Stimulated activated CD8-positive, alpha-beta memory T cell treated with anti-CD3 and anti-CD28 coated beads, Interleukin-12 subunit alpha, Interleukin-12 subunit beta, amount 100 ng/mL, for 24 hours (primary cell): ENCODE measurements around the gene SLC29A4.
"Not testable (repeated sequence)": the region's sequence is repeated elsewhere in the genome, so short reads cannot be mapped to it uniquely, and the experiment has no call there.

Source experiments
- DNase-seq: peaks from one replicate; pipeline ENCODE4 v3.0.0-alpha.2; 2020; ENCODE audit errors: extremely low read depth

Gene SLC29A4

GRCh38 chr7:5274441-5274840, 8.3 kb upstream of the SLC29A4 start:
- DNase-seq: no peak

DNA sequence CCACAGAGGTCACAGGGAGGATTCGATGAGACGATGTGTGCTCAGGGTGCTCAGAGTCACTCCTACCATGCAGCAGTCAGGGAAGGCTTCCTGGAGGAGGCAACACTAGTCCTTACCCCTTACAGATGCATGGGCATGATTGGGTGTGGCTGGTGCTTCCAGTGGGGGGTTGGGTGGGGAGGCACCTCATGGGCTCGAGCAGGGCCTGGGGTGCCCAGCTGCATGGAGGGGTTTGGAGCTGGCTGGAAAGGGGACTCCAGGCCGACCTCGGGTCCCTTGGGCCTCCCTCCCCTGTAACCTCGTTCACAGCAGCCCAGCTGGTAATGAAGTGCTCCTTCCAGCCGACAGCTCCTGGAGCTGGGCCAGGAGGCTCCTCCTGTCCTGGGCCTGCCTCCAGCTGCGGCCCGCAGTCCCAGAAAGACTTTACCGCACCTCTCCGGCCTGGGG, 7.7 kb upstream of the SLC29A4 start:
- not testable (repeated sequence) for DNase-seq

- not testable (repeated sequence) for DNase-seq
These were observed 7.2 kb upstream of the SLC29A4 start for GRCh38 chr7:5275510-5275909.

GRCh38 chr7:5276123-5276522, 6.6 kb upstream of the SLC29A4 start:
- not testable (repeated sequence) for DNase-seq

GRCh38 chr7:5276611-5277010, 6.1 kb upstream of the SLC29A4 start:
- no peak for DNase-seq

DNA sequence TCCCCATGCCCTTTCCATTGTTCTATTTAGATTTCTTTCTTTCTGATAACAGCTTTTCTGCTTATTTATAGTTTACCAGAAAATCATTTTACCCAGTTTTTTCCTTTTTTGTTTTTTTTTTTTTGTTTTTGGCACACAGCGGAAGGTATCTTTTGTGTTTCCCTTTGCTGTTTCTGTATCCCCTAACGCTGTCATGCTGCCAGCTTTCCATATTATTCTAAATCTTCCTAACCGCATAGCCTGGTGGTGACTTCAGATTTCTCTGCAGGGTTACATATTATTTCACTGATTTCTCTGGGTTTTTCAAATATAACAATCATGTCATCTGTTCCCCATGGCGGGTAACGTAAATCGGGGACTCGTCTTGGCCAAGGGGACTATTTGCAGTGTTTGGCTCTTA, 4.0 kb upstream of the SLC29A4 start:
- no peak for DNase-seq

DNA sequence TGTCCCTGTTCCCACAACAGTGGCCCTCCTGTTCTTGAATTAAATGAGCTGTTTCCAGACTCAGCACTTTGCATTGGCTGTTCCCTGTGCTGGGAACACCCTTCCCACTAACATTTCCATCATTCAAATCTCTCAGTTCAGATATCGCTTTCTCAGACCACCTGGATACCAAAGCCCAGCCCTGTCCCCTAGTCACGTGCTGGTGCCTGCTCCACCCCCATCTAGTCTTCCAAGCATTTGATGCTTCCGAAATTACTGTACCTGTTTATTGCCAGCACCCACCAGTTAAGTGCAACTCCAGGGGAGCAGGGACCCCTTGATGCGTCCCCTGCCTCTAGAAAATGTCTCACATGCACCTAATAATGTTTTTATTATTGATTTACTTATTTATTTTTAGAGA, 3.0 kb upstream of the SLC29A4 start:
- DNase-seq: no peak

DNA sequence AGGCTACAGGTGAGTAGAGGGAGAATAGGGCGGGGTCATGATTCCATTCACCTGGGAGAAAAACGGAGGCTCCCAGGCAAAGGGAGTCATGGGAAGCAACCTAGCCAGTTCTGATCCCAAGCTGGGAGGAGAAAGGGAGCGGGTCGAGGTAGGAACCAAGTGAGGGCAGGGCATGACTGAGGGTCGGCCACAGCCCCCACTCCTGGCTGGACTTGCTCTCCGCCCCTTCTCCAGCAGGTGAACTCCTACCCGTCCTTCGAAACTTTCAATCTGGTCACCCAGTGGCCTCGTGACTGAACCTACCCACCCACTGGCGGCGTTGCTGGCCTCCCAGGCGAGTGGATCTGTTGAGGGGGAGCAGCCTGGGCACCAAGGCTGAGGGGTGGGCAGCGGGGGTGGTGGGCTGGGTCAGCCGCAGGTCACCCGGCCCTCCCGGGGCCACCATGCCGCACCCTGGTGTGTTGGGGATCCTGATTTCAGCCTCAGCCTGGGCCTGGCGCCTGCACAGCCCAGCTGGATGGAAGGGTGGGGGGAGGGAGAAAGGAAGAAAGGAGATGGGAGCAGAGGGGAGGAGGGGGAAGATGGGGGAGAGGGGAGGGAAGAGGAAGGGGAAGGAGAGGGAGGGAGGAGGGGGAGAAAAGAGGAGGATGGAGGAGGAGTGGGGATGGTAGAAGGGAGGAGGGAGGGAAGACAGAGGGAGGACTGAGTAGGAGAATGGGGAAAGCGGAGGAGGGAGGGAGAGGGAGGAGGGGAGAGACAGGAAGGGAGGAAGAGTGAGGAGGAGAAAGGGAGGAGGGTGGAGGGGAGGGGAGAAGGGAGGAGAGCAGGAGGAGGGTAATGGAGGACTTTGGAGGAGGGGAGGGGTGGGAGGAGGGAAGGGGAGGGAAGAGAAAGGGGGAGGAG, 894 bp upstream of the SLC29A4 start:
- not testable (repeated sequence) for DNase-seq

DNA sequence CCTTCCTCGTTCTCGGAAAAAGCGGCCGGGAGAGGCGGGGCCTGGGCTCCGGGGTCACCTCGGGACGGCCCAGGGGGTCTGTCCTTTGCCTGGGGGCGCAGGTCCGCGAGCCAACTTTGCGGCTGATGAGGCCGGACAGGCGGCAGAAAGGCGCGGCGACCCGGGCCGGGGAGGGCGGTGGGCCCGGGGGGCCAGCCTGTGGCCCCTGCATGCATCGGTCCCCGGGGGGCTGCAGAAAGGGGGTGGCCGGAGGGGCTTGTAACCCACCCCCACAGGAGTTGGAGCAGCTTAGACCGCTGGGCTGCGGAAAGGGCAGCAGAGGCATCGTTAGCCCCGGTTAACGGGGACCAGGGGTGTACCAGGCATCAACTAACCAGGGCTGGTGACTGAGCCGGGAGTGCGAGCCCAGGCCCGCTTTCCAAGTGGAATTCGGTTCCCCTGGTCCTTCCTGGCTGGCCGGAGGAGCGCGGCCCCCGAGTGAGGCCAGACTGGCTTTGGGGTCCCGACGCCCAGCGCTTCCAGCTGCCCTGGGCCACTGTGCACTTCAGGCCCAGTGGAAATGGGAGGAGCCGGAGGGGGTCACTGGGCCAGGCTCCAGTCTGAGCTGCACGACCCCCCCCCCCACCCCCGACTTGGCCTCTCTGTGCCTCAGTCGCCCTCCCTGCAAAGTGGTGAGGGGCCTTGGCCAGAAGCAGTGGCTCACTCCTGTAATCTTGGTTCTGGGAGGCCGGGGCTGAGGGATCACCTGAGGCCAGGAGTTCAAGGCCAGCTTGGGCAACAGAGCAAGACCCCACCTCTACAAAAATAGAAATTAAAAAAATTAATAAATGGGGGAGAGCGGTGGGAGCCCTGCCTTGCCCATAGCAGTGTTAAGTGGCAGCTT, 919 bp downstream of the SLC29A4 start:
- no peak for DNase-seq

DNA sequence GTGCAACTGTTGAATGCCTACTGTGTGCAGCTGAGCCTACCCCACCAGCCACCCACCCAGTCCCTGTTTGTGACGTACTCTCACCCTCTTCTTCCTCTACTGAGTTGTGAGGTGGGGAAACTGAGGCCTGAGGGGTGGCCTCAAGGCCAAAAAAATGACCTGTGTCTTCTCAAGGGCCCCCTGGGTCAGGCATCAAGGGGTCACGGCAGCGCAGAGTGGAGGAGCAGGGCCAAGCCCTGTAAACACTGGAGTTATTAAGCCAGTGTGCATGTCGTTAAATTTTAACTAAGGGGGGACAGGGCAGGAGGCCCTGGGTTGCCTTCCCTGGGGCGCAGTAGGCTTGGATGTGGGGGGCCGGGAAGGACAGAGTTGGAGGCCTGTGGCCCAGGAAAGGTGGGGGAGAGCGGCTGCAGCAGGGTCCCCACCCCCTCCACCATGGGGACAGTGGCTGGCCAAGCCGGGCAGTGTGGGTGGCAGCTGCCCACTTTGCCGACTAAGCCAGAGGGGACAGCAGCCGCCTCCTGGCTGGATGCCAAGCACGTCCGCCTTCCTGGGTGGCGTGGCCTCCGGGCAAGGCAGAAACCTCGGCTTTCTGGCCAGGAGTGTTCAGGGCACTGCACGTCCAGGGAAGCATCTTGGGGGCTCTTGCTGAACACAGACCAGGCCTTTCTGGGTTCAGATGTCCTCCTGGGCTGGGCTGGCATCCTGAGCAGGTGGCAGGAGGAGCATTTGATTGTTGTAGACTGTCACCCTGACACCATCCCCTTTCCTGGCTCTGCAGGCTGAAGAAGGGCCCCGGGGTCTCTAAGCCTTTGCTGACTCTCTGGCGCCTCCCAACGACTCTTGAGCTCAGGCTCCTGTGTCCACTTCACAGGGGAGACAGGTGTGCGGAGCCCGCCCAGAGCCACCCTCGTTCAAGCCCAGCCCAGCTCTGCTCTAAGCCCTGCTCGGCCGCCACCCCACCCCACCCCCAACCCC, 1.9 kb downstream of the SLC29A4 start:
- DNase-seq: no peak

- DNase-seq: no peak
These were observed 4.2 kb downstream of the SLC29A4 start for GRCh38 chr7:5286933-5287332.

DNA sequence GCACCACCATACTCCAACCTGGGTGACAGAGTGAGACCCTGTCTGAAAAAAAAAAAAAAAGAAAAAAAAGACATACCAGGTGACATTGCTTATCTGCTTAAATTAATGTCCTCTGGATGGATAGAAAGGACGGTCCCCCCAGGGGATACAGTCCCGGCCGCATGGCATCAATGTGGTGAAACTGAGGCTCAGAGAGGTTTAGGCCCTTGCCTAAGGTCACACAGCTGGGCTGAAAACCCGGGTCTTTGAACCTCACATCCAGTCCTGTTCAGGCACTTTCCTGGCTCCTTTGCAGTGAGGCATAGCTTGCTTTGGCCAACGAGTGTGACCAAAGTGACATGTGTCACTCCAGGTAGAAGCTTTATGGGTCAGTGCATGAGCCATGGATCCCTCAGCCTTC, 4.6 kb downstream of the SLC29A4 start:
- not testable (repeated sequence) for DNase-seq

DNA sequence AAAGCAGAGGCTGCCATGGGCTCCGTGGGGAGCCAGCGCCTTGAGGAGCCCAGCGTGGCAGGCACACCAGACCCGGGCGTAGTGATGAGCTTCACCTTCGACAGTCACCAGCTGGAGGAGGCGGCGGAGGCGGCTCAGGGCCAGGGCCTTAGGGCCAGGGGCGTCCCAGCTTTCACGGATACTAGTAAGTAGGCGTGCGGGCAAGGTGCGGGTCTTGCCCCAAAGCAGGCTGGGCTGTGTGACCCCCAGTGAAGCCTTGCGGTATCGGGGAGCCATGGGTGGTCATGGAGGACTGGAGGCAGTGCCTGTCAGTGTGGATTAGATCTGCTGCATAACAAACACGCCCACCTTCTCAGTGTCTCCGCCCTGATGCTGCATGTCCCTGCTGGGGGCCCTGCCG, 5.1 kb downstream of the SLC29A4 start:
- DNase-seq: no peak

DNA sequence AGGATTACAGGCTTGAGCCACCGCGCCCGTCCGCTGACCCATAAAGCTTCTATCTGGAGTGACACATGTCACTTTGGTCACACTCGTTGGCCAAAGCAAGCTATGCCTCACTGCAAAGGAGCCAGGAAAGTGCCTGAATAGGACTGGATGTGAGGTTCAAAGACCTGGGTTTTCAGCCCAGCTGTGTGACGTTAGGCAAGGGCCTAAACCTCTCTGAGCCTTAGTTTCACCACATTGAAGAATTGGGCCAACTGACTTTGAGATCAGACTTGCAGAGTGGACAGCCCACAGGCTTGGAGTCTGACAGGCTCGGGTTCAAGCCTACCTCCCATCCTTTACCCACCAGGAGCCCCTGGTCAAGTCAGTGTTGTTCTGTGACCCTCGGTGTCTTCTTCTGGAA, 5.8 kb downstream of the SLC29A4 start:
- DNase-seq: not testable (repeated sequence)

DNA sequence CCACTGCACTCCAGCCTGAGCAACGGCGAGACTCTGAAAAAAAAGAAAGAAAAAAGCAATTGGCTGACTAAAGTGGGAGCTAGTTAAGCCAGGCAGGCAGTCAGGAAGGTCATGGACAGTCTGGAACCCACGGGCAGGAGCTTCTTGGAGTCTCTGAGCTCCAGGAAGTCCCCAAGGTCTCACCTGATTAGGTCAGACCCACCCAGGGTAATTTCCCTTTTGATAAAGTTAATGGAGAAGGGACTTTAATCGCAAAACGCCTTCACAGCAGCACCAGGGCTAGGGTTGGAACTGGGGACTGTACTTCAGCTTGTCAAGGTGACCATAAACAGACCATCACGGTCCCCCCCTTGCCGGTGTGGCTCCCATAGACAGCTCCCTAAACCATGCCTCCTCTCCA, 6.6 kb downstream of the SLC29A4 start:
- DNase-seq: no peak

DNA sequence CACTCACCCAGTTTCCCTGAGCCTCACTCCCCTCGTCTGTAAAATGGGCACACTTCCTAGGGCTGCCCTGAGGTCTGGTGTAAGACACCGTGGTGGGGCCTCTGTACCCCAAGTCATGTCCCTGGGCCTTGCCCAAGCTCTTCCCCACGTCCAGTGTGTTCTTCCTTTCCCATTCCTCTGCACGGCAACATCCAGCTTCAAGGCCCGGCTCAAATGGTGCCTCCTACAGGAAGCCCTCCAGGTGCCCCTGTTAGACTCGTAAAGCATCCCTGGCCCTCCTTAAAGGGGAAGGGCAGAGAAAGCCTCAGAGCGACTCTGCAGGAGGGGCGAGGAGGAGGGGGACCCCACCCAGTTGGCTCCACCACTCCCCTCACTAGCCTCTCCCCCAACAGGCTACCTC, 8.6 kb downstream of the SLC29A4 start:
- DNase-seq: no peak

DNA sequence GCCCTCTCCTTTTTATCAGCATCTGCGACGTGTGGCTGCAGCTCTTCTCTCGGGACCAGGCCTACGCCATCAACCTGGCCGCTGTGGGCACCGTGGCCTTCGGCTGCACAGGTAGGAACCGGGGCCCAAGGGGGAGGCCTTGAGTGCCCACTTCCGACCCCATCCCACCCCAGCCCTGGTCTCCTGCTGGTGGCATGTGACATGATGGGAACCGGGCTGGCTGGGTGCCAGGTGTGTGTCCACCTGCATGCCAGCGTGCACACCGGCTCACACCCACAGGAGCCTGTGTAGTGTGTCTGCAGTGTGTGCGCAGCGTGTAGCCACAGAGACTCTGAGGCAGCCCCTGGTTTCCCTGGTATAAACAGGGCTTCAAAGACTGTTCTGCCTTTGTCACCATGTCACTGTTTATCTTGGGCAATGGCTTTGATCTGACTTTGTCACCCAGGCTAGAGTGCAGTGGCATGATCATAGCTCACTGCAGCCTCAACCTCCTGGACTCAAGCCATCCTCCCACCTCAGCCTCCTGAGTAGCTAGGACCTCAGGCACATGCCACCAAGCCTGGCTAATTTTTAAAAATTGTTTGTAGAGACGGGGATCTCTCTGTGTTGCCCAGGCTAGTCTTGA, 9.1 kb downstream of the SLC29A4 start:
- DNase-seq: not testable (repeated sequence)

DNA sequence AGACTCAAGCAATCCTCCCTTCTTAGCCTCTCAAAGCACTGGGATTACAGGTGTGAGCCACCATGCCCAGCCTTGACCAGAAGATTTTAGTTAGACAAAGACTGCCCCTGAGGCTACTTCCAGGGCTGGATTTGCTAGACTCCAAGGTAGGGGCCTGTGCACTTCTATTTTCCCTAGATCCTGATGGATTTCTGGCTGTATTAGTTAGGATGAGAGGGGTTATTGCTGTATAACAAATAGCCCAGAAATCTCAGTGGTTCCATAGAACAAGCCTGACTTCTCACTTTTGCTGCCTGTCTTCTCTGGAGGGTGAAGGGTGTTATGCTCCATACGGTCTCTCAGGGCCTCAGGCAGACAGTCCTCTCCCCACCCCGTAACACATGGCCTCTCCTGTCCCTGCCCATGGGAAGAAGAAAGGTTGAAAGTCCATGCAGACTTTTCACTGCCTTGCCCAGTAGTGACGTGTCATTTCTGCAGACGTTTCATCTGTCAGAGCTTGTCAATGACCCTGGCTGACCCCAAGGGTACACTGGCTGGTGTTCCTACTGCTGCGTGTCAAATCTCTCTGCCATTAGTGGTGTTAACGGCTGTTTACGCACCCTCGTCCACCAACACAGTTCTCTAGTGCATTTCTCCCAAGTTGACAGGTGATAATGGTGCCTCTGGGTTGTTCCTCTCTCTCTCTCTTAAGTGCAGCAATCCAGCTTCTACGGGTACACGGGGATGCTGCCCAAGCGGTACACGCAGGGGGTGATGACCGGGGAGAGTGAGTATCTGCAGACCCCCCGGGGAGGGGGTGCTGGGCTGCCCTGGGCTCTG, 11.6 kb downstream of the SLC29A4 start:
- no peak for DNase-seq

- DNase-seq: no peak
These were observed 12.6 kb downstream of the SLC29A4 start for GRCh38 chr7:5295039-5296014.
